Right lobe of liver (tissue), 6 donors: ENCODE measurements around the gene SNX9. TPM values are rescaled to one million over a fixed set of nuclear protein-coding genes. Genes with fewer than 3 reads are reported as not detected.
A peak's percentile ranks its signal among the peaks of the same experiment; 100 is the strongest.

Source experiments
- ATAC-seq, 4 donors: fragments of 200-7000 bp; cut with Tn5 transposase; one replicate each; pipeline ENCODE4 v1.9.1; 2020; ENCODE audit warnings: mild to moderate bottlenecking in 4 of 4, moderate library complexity in 4 of 4
- DNase-seq, 3 donors: peaks; one replicate each; pipeline ENCODE4 v3.0.0-alpha.2; 2020
- H3K27ac ChIP-seq, 3 donors: fragments of 200-600 bp; one replicate each; pipeline ENCODE4 v1.8.0; 2022
- H3K27me3 ChIP-seq, 2 donors: fragments of 200-600 bp; one replicate each; pipeline ENCODE4 v1.8.0; 2022
- H3K36me3 ChIP-seq, 4 donors: fragments of 200-600 bp; sonication (generic) in 1 of 4; one replicate each; pipeline versions ENCODE4 v1.5.1 to v1.8.0; 2017 to 2022; ENCODE audit warnings: control low read depth in 1 of 4
- H3K4me1 ChIP-seq, 4 donors: fragments of 200-600 bp; sonication (generic) in 1 of 4; one replicate each; pipeline versions ENCODE4 v1.5.1 to v1.8.0; 2017 to 2022; ENCODE audit warnings: control low read depth in 1 of 4
- H3K4me3 ChIP-seq, 3 donors: fragments of 200-600 bp; one replicate each; pipeline ENCODE4 v1.8.0; 2022
- H3K9me3 ChIP-seq, 4 donors: fragments of 200-600 bp; sonication (generic) in 1 of 4; one replicate each; pipeline versions ENCODE4 v1.5.1 to v1.8.0; 2017 to 2022; ENCODE audit warnings: control low read depth in 1 of 4
- POLR2A ChIP-seq: fragments of 450-650 bp; IDR thresholded peaks from one replicate; pipeline ENCODE4 v1.6.1; 2017; ENCODE audit warnings: antibody characterized with exemption, mild to moderate bottlenecking
- WGBS: methylation state at CpG from one replicate; pipeline ENCODE4 v1.1.6; 2018; ENCODE audit warnings: low coverage, low lambda C conversion rate; ENCODE audit not compliant: insufficient coverage; ENCODE audit errors: missing lambda C conversion rate; 5-methylcytosine and 5-hydroxymethylcytosine counted together
- intact Hi-C, 2 donors: fragments of 100-400 bp; cut with DNase I; formaldehyde crosslinking; loops; one replicate each; pipeline versions ENCODE4 v1.11.2 to v1.14.1; 2022
- total RNA-seq, 6 experiments: library from RNA; depleted of rRNA in 2 of 6; stranded (reverse); fragments of >200 nt in 2 of 6; fragmentation: NEBNext Ultra II Directional in 3 of 6; extraction: Animal tissue kit (Norgen Biotek cat#: 25700) in 3 of 6; gene quantifications; one replicate each; pipeline versions ENCODE4 v1.1.0 to v1.2.4, GENCODE V29; 2016 to 2023
- TF ChIP-seq, protein P1 (sequence below), 4 donors: fragments of 200-600 bp in 3 of 4; fragments of 450-650 bp in 1 of 4; IDR thresholded peaks; one replicate each; pipeline versions ENCODE4 v1.5.1 to v1.8.0; 2016 to 2022; ENCODE audit warnings: antibody characterized with exemption in 4 of 4, mild to moderate bottlenecking in 2 of 4
- donor health status: DM: no; HTN: yes; CAD: no.
- donor health status: DM: no; HTN: no; CAD: no.
- donor health status: DM: no; HTN: no; CAD: no.
- donor health status: DM: no; HTN: yes; CAD: no.
- donor health status: DM: no; HTN: yes; CAD: no.

Gene SNX9
- total RNA-seq, 6 experiments from 2014 or later: 24.6 to 38.0 (median 29.3) TPM

GRCh38 chr6:157887892-157888291, 64.8 kb downstream of the SNX9 start:
- 94% methylated on average over 3 of the region's 4 CpGs for WGBS

DNA sequence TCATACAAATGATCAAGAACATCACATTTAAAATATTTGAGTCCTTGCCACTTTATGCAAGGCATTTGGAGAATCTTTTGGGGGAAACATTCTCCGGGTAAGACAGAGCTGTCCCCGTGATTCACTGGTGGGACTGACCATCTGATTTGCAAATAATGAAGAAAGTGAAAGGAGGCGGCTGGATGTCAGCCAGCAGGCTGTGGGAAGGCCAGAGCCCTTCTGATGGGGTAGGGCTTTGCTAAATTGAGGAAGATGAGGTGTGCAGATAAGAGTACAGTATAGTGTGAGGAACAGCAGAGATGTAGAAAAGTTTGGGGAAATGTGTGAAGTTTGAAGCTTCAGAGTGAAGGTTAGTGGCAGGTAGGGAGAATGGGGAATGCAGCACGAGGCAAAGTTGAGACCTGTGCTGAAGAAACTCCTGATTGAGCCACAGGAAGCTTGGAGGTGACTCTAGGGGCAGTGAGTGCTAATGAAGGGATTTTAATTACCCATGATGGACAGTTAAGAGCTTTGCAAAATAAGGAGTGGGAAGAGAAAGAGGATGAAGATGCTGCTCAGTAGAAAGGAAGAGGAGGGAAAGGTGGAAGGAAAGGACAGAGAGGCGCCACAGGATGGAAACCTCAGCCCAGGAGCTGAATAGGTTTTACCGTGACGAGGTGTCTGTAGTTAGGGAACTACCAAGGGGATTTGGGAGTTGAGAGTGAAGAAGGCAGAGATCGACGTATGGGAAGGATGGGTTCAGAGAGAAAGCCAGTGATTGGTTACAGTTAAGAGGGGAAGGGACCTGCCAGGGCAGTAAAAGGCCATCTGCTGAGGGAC, 68.7 kb downstream of the SNX9 start:
- Histone ChIP-seq H3K9me3 (no peaks in the 10 kb centered on the region), H3K27ac (no peak overlapping the region), H3K4me3 (no peak overlapping the region), H3K4me1 (no peaks in the 10 kb centered on the region), H3K27me3 (no peaks in the 10 kb centered on the region), H3K36me3 (peaks cover 0 to 6% (median 3%) of the 10 kb centered on the region in 4 donors)
- intact Hi-C loops: no loop called here
- WGBS: 74% methylated on average over 9 of the region's 9 CpGs
- TF ChIP-seq, protein P1, sequence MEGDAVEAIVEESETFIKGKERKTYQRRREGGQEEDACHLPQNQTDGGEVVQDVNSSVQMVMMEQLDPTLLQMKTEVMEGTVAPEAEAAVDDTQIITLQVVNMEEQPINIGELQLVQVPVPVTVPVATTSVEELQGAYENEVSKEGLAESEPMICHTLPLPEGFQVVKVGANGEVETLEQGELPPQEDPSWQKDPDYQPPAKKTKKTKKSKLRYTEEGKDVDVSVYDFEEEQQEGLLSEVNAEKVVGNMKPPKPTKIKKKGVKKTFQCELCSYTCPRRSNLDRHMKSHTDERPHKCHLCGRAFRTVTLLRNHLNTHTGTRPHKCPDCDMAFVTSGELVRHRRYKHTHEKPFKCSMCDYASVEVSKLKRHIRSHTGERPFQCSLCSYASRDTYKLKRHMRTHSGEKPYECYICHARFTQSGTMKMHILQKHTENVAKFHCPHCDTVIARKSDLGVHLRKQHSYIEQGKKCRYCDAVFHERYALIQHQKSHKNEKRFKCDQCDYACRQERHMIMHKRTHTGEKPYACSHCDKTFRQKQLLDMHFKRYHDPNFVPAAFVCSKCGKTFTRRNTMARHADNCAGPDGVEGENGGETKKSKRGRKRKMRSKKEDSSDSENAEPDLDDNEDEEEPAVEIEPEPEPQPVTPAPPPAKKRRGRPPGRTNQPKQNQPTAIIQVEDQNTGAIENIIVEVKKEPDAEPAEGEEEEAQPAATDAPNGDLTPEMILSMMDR (IDR thresholded peaks at IDR 0.05): no peak
- no peak for TF ChIP-seq POLR2A
- peak in 1 of 4 donors; percentile 23 for ATAC-seq
- DNase-seq: no peak

More at GRCh38 chr6:157887892-157888291, 64.8 kb downstream of the SNX9 start:
- no peak for ATAC-seq
- intact Hi-C loops: no loop called here
- no peak overlapping the region for H3K27ac ChIP-seq
- H3K4me1 ChIP-seq: no peaks in the 10 kb centered on the region
- no peaks in the 10 kb centered on the region for H3K9me3 ChIP-seq
- no peak for DNase-seq
- peaks cover 0 to 6% (median 0%) of the 10 kb centered on the region in 4 donors for H3K36me3 ChIP-seq
- H3K4me3 ChIP-seq: no peak overlapping the region
- no peaks in the 10 kb centered on the region for H3K27me3 ChIP-seq
- TF ChIP-seq, protein P1 (IDR thresholded peaks at IDR 0.05): no peak
- no peak for TF ChIP-seq POLR2A

GRCh38 chr6:157892363-157892877, 69.4 kb downstream of the SNX9 start:
- TF ChIP-seq, protein P1 (IDR thresholded peaks at IDR 0.05): no peak
- no peak for TF ChIP-seq POLR2A
- intact Hi-C loops: no loop called here
- no peaks in the 10 kb centered on the region for H3K27me3 ChIP-seq
- H3K4me3 ChIP-seq: no peak overlapping the region
- H3K27ac ChIP-seq: no peak overlapping the region
- H3K36me3 ChIP-seq: peaks cover 0 to 12% (median 3%) of the 10 kb centered on the region in 4 donors
- no peaks in the 10 kb centered on the region for H3K4me1 ChIP-seq
- no peak for DNase-seq
- H3K9me3 ChIP-seq: no peaks in the 10 kb centered on the region
- no peak for ATAC-seq
- WGBS: 73% methylated on average over 5 of the region's 5 CpGs

DNA sequence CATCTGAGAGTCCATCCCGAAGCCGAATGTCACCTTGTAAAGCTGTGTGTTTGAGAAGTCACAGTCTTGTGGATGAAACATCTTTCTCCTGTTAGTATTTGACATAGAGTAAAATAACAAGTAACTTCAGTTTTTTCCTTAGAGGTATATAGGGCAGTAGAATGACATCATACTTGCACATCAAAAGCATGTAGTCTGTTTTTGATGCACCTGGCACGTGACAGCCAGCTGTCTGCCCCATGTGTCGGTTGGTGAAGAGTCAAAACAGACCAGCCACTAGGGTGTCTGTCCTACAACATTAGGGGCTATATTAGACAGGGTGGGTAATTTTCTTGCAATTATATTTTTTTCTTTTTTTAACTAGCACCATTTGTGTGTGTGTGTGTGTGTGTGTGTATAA, 70.2 kb downstream of the SNX9 start:
- Histone ChIP-seq H3K4me3 (no peak overlapping the region), H3K27ac (no peak overlapping the region), H3K36me3 (peaks cover 0 to 20% (median 0%) of the 10 kb centered on the region in 4 donors), H3K4me1 (no peaks in the 10 kb centered on the region), H3K9me3 (no peaks in the 10 kb centered on the region), H3K27me3 (no peaks in the 10 kb centered on the region)
- ATAC-seq: no peak
- 92% methylated on average over 4 of the region's 4 CpGs for WGBS
- no peak for DNase-seq
- intact Hi-C loops: no loop called here
- TF ChIP-seq POLR2A: no peak
- TF ChIP-seq, protein P1 (IDR thresholded peaks at IDR 0.05): no peak
